KMS-11 (cell line): ENCODE measurements around the gene RIGI.
"Not testable (repeated sequence)": the region's sequence is repeated elsewhere in the genome, so short reads cannot be mapped to it uniquely, and the experiment has no call there.

Experiments used
- H2AFZ ChIP-seq: fragments of 200-600 bp; sonication (generic); 2 replicates; pipeline ENCODE4 v1.6.1; 2016; ENCODE audit warnings: antibody characterized with exemption, mixed run types, low read depth
- H3K27ac ChIP-seq: fragments of 200-600 bp; sonication (generic); 2 replicates; pipeline ENCODE4 v1.6.1; 2016; ENCODE audit warnings: mild to moderate bottlenecking, mixed run types
- H3K27me3 ChIP-seq: fragments of 200-600 bp; sonication (generic); 2 replicates; pipeline ENCODE4 v1.6.1; 2017; ENCODE audit warnings: mild to moderate bottlenecking, low read depth, mixed run types, moderate library complexity; ENCODE audit not compliant: insufficient read depth
- H3K36me3 ChIP-seq: fragments of 200-600 bp; sonication (generic); 2 replicates; pipeline ENCODE4 v1.6.1; 2017; ENCODE audit warnings: mild to moderate bottlenecking, mixed run types; ENCODE audit not compliant: insufficient read depth
- H3K4me1 ChIP-seq: fragments of 200-600 bp; sonication (generic); 2 replicates; pipeline ENCODE4 v1.6.1; 2016; ENCODE audit warnings: mild to moderate bottlenecking, low read depth, mixed run types; ENCODE audit not compliant: poor library complexity, severe bottlenecking
- H3K4me2 ChIP-seq: fragments of 200-600 bp; sonication (generic); 2 replicates; pipeline ENCODE4 v1.7.0; 2016; ENCODE audit warnings: mild to moderate bottlenecking, mixed run types
- H3K4me3 ChIP-seq: fragments of 200-600 bp; sonication (generic); IDR thresholded peaks from 2 replicates; pipeline ENCODE4 v1.6.1; 2017; ENCODE audit warnings: low read depth, low read length, mixed read lengths; ENCODE audit not compliant: insufficient read depth
- H3K79me2 ChIP-seq: fragments of 200-600 bp; sonication (generic); 2 replicates; pipeline ENCODE4 v1.6.1; 2016; ENCODE audit warnings: low read depth, mixed run types; ENCODE audit not compliant: insufficient read depth
- H3K9ac ChIP-seq: fragments of 200-600 bp; sonication (generic); 2 replicates; pipeline ENCODE4 v1.6.1; 2016; ENCODE audit warnings: mild to moderate bottlenecking, mixed run types
- H4K20me1 ChIP-seq: fragments of 200-600 bp; sonication (generic); 2 replicates; pipeline ENCODE4 v1.6.1; 2016; ENCODE audit warnings: mild to moderate bottlenecking, mixed run types; ENCODE audit not compliant: insufficient read depth
- TF ChIP-seq, protein P1 (sequence below): fragments of 200-600 bp; sonication (generic); conservative IDR thresholded peaks from 2 replicates; pipeline ENCODE4 v1.6.1; 2017; ENCODE audit warnings: low read depth, mild to moderate bottlenecking, antibody characterized with exemption, low read length, moderate library complexity, mixed read lengths

Gene RIGI

DNA sequence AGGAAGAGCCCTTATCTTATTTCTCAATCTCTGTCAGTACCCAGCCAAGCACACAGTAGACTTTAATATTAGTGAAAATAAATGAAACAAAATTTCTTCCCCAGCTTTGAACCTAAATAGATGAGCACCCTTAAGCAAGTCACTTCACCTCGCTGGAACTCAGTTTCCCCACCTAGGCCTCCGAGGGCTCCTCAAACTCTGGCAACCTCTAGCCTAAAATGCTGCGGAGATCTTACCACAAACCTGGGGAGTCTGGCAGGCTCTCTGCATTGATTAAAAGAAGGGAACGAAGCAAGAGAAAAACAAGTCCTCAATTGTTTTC lies 326 bp downstream of the RIGI start:
- Histone ChIP-seq H3K4me1 (peaks cover 14% of the 10 kb centered on the region), H3K4me2 (peak overlapping the region; percentile 79), H3K36me3 (no peaks in the 10 kb centered on the region), H2AFZ (peak overlapping the region; percentile 88), H3K27ac (no peak overlapping the region; the same call in 1 of the 2 replicates), H3K27me3 (no peaks in the 10 kb centered on the region), H4K20me1 (no peaks in the 10 kb centered on the region), H3K79me2 (no peaks in the 10 kb centered on the region), H3K9ac (peak overlapping the region; percentile 43; the same call in 1 of the 2 replicates), H3K4me3 (peak overlapping the region; percentile 34)
- TF ChIP-seq, protein P1, sequence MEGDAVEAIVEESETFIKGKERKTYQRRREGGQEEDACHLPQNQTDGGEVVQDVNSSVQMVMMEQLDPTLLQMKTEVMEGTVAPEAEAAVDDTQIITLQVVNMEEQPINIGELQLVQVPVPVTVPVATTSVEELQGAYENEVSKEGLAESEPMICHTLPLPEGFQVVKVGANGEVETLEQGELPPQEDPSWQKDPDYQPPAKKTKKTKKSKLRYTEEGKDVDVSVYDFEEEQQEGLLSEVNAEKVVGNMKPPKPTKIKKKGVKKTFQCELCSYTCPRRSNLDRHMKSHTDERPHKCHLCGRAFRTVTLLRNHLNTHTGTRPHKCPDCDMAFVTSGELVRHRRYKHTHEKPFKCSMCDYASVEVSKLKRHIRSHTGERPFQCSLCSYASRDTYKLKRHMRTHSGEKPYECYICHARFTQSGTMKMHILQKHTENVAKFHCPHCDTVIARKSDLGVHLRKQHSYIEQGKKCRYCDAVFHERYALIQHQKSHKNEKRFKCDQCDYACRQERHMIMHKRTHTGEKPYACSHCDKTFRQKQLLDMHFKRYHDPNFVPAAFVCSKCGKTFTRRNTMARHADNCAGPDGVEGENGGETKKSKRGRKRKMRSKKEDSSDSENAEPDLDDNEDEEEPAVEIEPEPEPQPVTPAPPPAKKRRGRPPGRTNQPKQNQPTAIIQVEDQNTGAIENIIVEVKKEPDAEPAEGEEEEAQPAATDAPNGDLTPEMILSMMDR: no peak

DNA sequence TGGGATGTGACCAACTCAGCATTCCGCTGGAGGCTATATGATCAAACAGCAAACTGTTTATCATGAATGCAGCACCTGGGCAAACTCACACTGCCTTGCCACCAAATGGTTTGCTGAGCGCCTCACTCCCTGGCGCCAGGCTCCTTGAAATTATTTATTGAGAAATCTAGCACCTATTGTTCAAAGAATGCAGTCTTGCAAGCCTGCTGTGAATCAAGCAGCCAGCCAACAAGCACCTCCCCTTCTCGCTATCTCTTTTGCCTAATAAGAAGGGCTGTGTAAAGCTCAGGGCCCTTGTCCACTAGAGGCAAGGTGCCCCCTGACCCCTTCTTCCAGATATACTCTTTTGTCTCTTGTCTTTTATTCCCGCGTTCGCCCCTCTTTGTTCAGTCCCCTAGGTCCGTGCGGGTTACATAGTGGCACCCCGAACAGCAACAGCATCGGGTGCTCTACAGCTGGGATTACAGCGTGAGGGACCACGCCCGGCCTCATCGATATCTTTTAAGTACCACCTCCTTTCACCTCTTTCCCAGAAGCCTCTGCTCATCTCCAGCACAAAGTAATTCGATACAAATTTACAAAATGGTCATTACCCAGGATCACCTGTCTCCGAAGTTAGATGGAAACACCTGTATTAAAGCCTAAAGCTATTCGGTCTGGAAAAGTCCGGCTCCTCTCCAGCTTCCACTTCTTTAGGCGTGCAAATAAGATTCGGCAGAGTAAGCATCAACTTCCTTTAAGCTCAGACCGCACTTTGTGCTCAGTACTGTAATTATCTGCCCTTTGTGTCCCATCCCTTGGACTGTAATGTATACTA lies 896 bp downstream of the RIGI start:
- TF ChIP-seq, protein P1: no peak
- no peaks in the 10 kb centered on the region for H3K27me3 ChIP-seq
- H3K4me1 ChIP-seq: peaks cover 14% of the 10 kb centered on the region
- peak overlapping the region; percentile 88; the same call in 1 of the 2 replicates for H2AFZ ChIP-seq
- peak overlapping the region; percentile 43; the same call in 1 of the 2 replicates for H3K9ac ChIP-seq
- H3K4me3 ChIP-seq: peak overlapping the region; percentile 34
- no peaks in the 10 kb centered on the region for H4K20me1 ChIP-seq
- peak overlapping the region; percentile 79 for H3K4me2 ChIP-seq
- no peaks in the 10 kb centered on the region for H3K79me2 ChIP-seq
- no peak overlapping the region for H3K27ac ChIP-seq
- H3K36me3 ChIP-seq: no peaks in the 10 kb centered on the region

DNA sequence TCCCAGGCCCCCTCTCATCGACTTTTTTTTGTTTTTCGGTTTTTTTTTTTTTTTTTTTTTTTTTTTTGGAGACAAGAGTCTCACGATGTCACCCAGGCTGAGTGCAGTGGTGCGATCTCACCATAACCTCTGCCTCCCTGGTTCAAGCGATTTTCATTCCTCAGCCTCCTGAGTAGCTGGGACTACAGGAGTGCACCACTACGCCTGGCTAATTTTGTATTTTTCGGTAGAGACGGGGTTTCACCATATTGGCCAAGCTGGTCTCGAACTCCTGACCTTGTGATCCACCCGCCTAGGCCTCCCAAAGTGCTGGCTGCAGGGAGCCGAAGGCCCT lies 1.5 kb downstream of the RIGI start:
- not testable (repeated sequence) for H4K20me1 ChIP-seq, H3K27ac ChIP-seq, H3K4me2 ChIP-seq, H3K79me2 ChIP-seq, H3K4me3 ChIP-seq, H3K36me3 ChIP-seq, H3K9ac ChIP-seq, H2AFZ ChIP-seq, H3K27me3 ChIP-seq
- H3K4me1 ChIP-seq: peaks cover 14% of the 10 kb centered on the region

DNA sequence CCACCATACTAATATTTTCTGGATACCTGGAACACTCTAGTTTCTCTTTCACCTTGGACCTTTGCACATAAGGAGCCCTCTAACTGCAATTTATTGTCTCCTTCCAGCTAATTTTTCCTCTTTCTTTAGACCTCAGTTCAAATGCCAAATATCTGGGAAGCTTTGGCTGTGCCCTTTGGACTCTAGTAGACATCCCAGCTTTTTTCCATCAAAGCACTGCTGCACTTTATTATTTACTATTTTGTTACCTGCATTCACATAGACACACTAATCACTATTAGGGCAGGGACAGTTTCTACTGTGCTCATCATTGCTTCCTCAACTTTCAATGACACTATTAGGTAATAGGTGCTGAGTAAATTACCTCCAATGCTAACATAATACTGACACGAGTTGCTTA lies 2.1 kb downstream of the RIGI start:
- no peak overlapping the region for H3K9ac ChIP-seq
- H4K20me1 ChIP-seq: no peaks in the 10 kb centered on the region
- H3K27me3 ChIP-seq: no peaks in the 10 kb centered on the region
- H3K36me3 ChIP-seq: no peaks in the 10 kb centered on the region
- H3K79me2 ChIP-seq: no peaks in the 10 kb centered on the region
- no peak overlapping the region for H3K4me2 ChIP-seq
- H3K4me3 ChIP-seq: no peak overlapping the region
- H3K4me1 ChIP-seq: peaks cover 14% of the 10 kb centered on the region
- no peak overlapping the region for H2AFZ ChIP-seq
- H3K27ac ChIP-seq: no peak overlapping the region
- TF ChIP-seq, protein P1: no peak

DNA sequence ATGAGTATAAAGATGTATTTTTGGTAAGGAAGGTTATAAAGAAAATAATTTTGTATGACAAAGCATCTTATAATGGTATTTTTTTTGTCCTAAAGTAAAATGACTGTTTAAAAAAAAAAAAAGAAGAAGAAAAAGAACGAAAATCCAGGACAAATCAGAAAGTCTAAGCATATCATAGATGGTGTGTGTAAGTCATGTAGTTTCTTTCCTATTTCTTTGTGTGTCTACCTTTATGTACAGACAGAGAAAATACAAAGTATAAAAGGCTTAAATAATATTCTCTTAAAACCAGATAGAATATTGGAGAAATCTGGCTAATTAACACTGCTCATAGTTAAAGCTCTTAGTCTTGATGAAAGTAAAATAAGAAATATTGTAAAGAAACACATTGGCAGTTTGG lies 7.7 kb downstream of the RIGI start:
- H2AFZ ChIP-seq: no peak overlapping the region
- no peaks in the 10 kb centered on the region for H3K27me3 ChIP-seq
- TF ChIP-seq, protein P1: no peak
- H3K27ac ChIP-seq: no peak overlapping the region
- H3K4me3 ChIP-seq: no peak overlapping the region
- no peak overlapping the region for H3K4me2 ChIP-seq
- H3K4me1 ChIP-seq: no peaks in the 10 kb centered on the region
- no peaks in the 10 kb centered on the region for H4K20me1 ChIP-seq
- H3K36me3 ChIP-seq: no peaks in the 10 kb centered on the region
- H3K79me2 ChIP-seq: no peaks in the 10 kb centered on the region
- no peak overlapping the region for H3K9ac ChIP-seq
